Endothelial cell (in vitro differentiated cells): ENCODE measurements around the gene CA12. TPM values are rescaled to one million over a fixed set of nuclear protein-coding genes. Genes with fewer than 3 reads are reported as not detected.

ENCODE experiments used
- DNase-seq: peaks from one replicate; pipeline ENCODE4 v3.0.0; 2021; ENCODE audit warnings: low spot score
- H3K27ac Mint-ChIP-seq: one replicate; pipeline ENCODE4 v1.8.0; 2021; ENCODE audit warnings: mixed read lengths, inconsistent platforms; ENCODE audit not compliant: unreplicated experiment
- H3K27me3 Mint-ChIP-seq: one replicate; pipeline ENCODE4 v1.8.0; 2021; ENCODE audit warnings: mild to moderate bottlenecking, moderate library complexity, mixed read lengths, inconsistent platforms; ENCODE audit not compliant: unreplicated experiment
- H3K36me3 Mint-ChIP-seq: one replicate; pipeline ENCODE4 v1.8.0; 2021; ENCODE audit warnings: mild to moderate bottlenecking, low read depth, mixed read lengths, inconsistent platforms; ENCODE audit not compliant: unreplicated experiment
- H3K4me1 Mint-ChIP-seq: one replicate; pipeline ENCODE4 v1.8.0; 2021; ENCODE audit warnings: mild to moderate bottlenecking, mixed read lengths, inconsistent platforms; ENCODE audit not compliant: unreplicated experiment
- H3K4me3 Mint-ChIP-seq: one replicate; pipeline ENCODE4 v1.8.0; 2021; ENCODE audit warnings: mild to moderate bottlenecking, mixed read lengths, inconsistent platforms; ENCODE audit not compliant: unreplicated experiment
- H3K9me3 Mint-ChIP-seq: one replicate; pipeline ENCODE4 v1.8.0; 2021; ENCODE audit warnings: mixed read lengths, inconsistent platforms; ENCODE audit not compliant: unreplicated experiment
- total RNA-seq: library from RNA; stranded (reverse); fragmentation: NEBNext Ultra II Directional; extraction: Animal tissue kit (Norgen Biotek cat#: 25700); gene quantifications from one replicate; pipeline ENCODE4 v1.2.1, GENCODE V29; 2021; ENCODE audit not compliant: unreplicated experiment
- TF ChIP-seq, protein P1 (sequence below): fragments of 200-600 bp; sonication (generic); IDR thresholded peaks from one replicate; pipeline ENCODE4 v1.5.0; 2021; ENCODE audit warnings: antibody characterized with exemption; ENCODE audit not compliant: unreplicated experiment

CA12 gene
- total RNA-seq, 1 donor from 2014 or later: 0.44 TPM

- H3K9me3 Mint-ChIP-seq: no peaks in the 10 kb centered on the region
- no peak for DNase-seq
- H3K27ac Mint-ChIP-seq: no peak overlapping the region
- H3K36me3 Mint-ChIP-seq: no peaks in the 10 kb centered on the region
- H3K4me1 Mint-ChIP-seq: peaks cover 13% of the 10 kb centered on the region
- no peak overlapping the region for H3K4me3 Mint-ChIP-seq
- TF ChIP-seq, protein P1, sequence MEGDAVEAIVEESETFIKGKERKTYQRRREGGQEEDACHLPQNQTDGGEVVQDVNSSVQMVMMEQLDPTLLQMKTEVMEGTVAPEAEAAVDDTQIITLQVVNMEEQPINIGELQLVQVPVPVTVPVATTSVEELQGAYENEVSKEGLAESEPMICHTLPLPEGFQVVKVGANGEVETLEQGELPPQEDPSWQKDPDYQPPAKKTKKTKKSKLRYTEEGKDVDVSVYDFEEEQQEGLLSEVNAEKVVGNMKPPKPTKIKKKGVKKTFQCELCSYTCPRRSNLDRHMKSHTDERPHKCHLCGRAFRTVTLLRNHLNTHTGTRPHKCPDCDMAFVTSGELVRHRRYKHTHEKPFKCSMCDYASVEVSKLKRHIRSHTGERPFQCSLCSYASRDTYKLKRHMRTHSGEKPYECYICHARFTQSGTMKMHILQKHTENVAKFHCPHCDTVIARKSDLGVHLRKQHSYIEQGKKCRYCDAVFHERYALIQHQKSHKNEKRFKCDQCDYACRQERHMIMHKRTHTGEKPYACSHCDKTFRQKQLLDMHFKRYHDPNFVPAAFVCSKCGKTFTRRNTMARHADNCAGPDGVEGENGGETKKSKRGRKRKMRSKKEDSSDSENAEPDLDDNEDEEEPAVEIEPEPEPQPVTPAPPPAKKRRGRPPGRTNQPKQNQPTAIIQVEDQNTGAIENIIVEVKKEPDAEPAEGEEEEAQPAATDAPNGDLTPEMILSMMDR: no peak
- H3K27me3 Mint-ChIP-seq: no peaks in the 10 kb centered on the region
These were observed 30.5 kb downstream of the CA12 start for GRCh38 chr15:63351170-63351569.

DNA sequence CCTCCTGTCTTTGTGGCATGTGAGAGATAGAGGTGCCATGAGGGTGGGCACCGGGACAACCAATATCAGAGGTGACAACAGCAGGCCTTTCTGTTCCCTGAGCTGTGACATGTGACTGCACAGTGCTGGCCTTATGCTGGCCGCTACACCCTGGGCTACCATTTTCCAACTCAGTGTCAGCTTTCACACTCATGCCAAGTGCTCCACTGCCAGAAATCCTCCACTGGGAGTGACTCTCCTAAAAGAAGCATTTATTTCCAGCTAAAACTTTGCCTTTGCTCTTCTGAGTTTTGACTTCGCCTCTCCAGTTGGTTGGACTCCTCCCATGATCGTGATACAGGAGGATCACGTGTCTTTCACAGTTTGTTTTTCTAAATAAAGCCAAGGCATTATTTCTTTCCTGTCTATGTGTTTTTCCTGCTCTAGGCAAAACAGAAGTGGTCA lies 31.4 kb downstream of the CA12 start:
- H3K4me3 Mint-ChIP-seq: no peak overlapping the region
- no peaks in the 10 kb centered on the region for H3K9me3 Mint-ChIP-seq
- H3K36me3 Mint-ChIP-seq: no peaks in the 10 kb centered on the region
- DNase-seq: no peak
- TF ChIP-seq, protein P1: no peak
- peaks cover 13% of the 10 kb centered on the region for H3K4me1 Mint-ChIP-seq
- H3K27ac Mint-ChIP-seq: no peak overlapping the region
- H3K27me3 Mint-ChIP-seq: no peaks in the 10 kb centered on the region

DNA sequence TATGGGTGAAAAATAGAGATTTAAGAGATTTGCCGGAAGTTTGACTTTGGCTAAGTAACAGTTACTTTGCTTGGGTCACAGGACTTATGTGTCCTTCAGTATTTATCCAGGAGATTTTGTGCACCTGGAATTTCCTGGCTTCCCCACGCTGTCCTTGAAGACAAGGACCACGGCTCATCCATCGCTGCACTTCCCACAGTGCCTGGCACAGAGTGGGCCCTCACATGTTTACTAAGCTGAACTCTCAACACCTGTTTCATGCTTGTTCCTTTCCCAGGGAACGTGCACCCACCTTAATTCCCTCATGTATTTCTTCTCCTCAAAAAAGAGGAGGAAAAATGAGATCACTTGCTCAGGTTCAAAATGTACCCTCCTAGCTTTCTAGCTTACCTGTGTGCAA lies 32.0 kb downstream of the CA12 start:
- Mint-ChIP-seq H3K4me3 (no peak overlapping the region), H3K27ac (no peak overlapping the region), H3K36me3 (no peaks in the 10 kb centered on the region), H3K27me3 (no peaks in the 10 kb centered on the region), H3K9me3 (no peaks in the 10 kb centered on the region), H3K4me1 (peaks cover 13% of the 10 kb centered on the region)
- TF ChIP-seq, protein P1: no peak
- DNase-seq: no peak

GRCh38 chr15:63349156-63349555 lies 32.5 kb downstream of the CA12 start:
- H3K4me1 Mint-ChIP-seq: peaks cover 13% of the 10 kb centered on the region
- no peak for DNase-seq
- TF ChIP-seq, protein P1: no peak
- no peak overlapping the region for H3K27ac Mint-ChIP-seq
- H3K27me3 Mint-ChIP-seq: no peaks in the 10 kb centered on the region
- no peaks in the 10 kb centered on the region for H3K36me3 Mint-ChIP-seq
- no peaks in the 10 kb centered on the region for H3K9me3 Mint-ChIP-seq
- no peak overlapping the region for H3K4me3 Mint-ChIP-seq

DNA sequence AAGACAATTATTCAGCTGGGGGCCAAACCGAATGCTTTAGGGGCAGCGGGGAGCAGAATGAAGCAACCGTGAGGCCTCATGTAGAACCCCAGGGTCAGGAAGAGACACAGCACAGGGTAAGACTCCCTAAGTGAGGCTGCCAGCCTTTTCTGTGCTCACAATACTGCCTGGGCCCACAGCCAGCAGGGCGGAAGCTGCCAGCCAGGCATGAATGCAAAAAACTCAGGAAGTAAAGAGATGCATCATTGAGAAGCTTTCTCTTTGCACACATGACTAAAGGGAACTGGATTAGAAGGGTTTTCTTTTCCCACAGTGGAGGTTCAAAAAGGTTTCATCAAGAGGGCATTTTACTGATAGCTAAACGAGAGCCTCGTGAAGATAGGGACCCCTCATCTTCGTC lies 33.3 kb downstream of the CA12 start:
- H3K27ac Mint-ChIP-seq: no peak overlapping the region
- H3K27me3 Mint-ChIP-seq: no peaks in the 10 kb centered on the region
- peaks cover 16% of the 10 kb centered on the region for H3K4me1 Mint-ChIP-seq
- no peaks in the 10 kb centered on the region for H3K36me3 Mint-ChIP-seq
- TF ChIP-seq, protein P1: no peak
- no peak overlapping the region for H3K4me3 Mint-ChIP-seq
- no peaks in the 10 kb centered on the region for H3K9me3 Mint-ChIP-seq
- DNase-seq: no peak
